HUES6 (cell line): ENCODE measurements around the gene IRGC.

Experiments used
- H3K27ac ChIP-seq: 2 replicates; pipeline ENCODE4 v1.7.0; 2013; ENCODE audit warnings: low read depth, mild to moderate bottlenecking, low read length, inconsistent platforms
- H3K27me3 ChIP-seq: 2 replicates; pipeline ENCODE4 v1.6.1; 2013; ENCODE audit warnings: low read length; ENCODE audit not compliant: control insufficient read depth, insufficient read depth
- H3K36me3 ChIP-seq: 2 replicates; pipeline ENCODE4 v1.6.1; 2013; ENCODE audit warnings: low read length; ENCODE audit not compliant: control insufficient read depth, insufficient read depth
- H3K4me1 ChIP-seq: 2 replicates; pipeline ENCODE4 v1.6.1; 2013; ENCODE audit warnings: low read length; ENCODE audit not compliant: control insufficient read depth, insufficient read depth
- H3K4me3 ChIP-seq: 2 replicates; pipeline ENCODE4 v1.5.1; 2013; ENCODE audit warnings: low read depth, low read length
- H3K9ac ChIP-seq: one replicate; pipeline ENCODE4 v1.6.1; 2013; ENCODE audit warnings: mild to moderate bottlenecking, low read length
- H3K9me3 ChIP-seq: 2 replicates; pipeline ENCODE4 v1.6.1; 2013; ENCODE audit warnings: low read depth, low read length; ENCODE audit not compliant: control insufficient read depth, insufficient read depth

IRGC gene

DNA sequence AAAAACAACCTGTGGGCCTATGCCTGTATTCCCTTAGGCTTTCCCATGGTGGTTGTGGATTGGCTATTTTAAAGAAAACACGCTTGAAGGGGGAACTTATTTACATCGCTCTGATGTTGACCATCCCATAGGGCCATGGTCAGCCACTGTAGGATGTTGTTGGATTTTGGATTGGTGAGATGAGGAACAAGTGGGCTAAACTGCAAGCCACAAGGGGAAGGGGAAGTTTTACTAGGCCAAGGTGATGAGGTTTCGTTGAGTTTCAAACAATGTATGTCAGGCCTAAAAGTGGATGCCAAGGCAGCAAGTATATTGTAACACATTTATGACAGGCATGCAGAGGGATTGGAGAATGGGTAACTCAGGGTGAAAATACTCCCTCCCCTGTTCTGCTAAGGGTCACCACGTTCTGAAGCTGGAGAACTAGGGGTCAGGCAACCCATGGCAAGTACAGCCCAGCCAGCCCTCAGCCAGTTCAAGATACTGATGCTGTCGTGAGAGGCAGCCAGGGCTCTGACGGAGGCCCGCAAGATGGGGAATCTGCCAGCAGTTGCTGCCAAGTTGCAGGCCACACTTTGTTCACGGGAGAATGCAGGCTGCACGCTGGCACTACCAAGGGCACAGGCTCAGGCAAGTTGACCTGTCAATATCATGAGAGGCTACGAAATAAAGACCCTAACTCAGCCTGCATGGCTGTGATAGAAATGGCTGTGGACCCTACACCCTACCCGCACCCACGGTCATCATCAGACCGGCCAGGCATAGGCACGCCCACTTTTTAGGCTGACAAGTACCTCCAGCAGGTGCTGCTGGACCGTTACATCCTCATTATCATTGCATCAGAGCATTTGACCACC lies 11.1 kb downstream of the IRGC start:
- no peaks in the 10 kb centered on the region for H3K27me3 ChIP-seq
- H3K27ac ChIP-seq, result no peak overlapping the region
- no peak overlapping the region for H3K9ac ChIP-seq
- no peaks in the 10 kb centered on the region for H3K9me3 ChIP-seq
- H3K4me1 ChIP-seq, result no peaks in the 10 kb centered on the region
- no peak overlapping the region for H3K4me3 ChIP-seq
- peaks cover 26% of the 10 kb centered on the region for H3K36me3 ChIP-seq

DNA sequence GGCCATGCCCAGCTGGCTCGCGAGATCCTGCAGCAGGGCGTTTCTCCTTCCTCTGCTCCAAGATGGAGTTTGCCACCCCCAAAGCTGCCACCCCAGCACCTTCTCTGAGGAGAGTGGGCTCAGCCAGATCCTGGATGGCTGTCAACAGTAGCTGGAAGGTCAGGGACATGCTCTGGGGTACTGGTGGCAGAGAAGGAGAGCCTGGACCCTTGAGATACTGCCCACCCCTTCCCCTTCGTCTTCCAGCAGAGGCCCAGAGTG lies 11.6 kb downstream of the IRGC start:
- H3K9me3 ChIP-seq, result no peaks in the 10 kb centered on the region
- no peak overlapping the region for H3K4me3 ChIP-seq
- no peaks in the 10 kb centered on the region for H3K27me3 ChIP-seq
- H3K27ac ChIP-seq, result no peak overlapping the region
- no peaks in the 10 kb centered on the region for H3K4me1 ChIP-seq
- peaks cover 32% of the 10 kb centered on the region for H3K36me3 ChIP-seq
- no peak overlapping the region for H3K9ac ChIP-seq

DNA sequence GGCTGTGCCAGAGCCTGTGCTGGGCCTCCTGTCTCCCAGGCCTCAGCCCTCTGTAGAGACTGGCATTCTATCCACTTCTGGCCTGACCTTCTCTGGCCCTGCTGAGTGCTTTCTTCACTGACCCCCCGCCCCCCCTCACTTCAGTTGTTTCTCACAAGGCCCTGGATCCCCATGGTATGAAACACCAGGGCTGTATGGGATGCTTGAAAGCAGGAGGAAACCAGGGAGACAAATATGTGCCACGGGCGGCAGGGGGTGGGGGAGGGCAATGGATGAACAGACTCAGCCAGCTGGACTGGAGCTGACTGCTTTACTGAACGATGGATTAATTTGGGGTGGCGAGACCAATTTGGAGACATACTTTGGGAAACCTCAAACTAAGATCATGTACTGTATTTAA lies 14.0 kb downstream of the IRGC start:
- Histone ChIP-seq H3K27me3 (no peaks in the 10 kb centered on the region), H3K4me3 (no peak overlapping the region), H3K9me3 (no peaks in the 10 kb centered on the region), H3K36me3 (peaks cover 56% of the 10 kb centered on the region), H3K4me1 (no peaks in the 10 kb centered on the region), H3K9ac (no peak overlapping the region), H3K27ac (no peak overlapping the region)

DNA sequence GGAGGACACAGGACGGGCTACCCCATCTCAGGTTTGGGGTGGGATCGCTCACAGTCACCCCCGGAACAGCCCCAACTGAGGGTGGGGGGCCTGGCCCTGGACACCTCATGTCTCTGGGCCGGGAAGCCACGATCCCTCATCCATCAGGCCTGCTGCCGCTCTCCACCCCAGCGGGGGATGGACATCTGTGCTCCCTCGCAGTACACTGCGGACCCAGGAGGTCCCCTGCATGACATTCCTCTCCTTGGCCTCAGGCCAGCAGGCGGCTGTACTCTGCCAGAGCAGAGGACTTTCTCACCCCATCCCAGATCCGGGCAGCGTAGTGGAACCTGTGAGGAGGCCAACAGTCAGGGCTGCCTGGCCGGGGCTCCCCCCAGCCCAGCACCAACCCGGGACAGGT lies 15.5 kb downstream of the IRGC start:
- no peaks in the 10 kb centered on the region for H3K9me3 ChIP-seq
- peaks cover 66% of the 10 kb centered on the region for H3K36me3 ChIP-seq
- no peak overlapping the region for H3K4me3 ChIP-seq
- H3K27ac ChIP-seq, result no peak overlapping the region
- H3K4me1 ChIP-seq, result no peaks in the 10 kb centered on the region
- H3K27me3 ChIP-seq, result no peaks in the 10 kb centered on the region
- no peak overlapping the region for H3K9ac ChIP-seq

DNA sequence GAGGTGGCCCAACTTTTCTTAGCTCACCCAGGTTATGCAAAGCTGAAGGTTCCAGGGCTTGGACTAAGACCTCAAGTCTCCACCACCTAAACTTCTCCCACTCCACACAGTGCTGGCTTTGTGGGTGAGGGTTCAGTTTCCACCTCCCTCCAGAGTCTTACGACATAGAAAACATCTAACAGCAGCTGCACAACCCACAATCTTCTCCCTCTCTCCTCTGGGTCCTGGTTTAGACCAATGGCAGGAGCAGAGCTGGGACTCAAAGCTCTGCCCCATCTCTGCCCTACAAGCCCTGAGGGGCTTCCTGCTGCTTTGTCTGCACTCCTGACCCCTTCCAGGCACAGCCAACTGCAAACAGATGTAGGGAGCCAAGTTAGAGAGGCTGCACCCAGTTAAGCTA lies 16.0 kb downstream of the IRGC start:
- no peak overlapping the region for H3K4me3 ChIP-seq
- H3K27ac ChIP-seq, result no peak overlapping the region
- H3K9me3 ChIP-seq, result no peaks in the 10 kb centered on the region
- H3K36me3 ChIP-seq, result peaks cover 71% of the 10 kb centered on the region
- no peak overlapping the region for H3K9ac ChIP-seq
- H3K4me1 ChIP-seq, result no peaks in the 10 kb centered on the region
- H3K27me3 ChIP-seq, result no peaks in the 10 kb centered on the region

DNA sequence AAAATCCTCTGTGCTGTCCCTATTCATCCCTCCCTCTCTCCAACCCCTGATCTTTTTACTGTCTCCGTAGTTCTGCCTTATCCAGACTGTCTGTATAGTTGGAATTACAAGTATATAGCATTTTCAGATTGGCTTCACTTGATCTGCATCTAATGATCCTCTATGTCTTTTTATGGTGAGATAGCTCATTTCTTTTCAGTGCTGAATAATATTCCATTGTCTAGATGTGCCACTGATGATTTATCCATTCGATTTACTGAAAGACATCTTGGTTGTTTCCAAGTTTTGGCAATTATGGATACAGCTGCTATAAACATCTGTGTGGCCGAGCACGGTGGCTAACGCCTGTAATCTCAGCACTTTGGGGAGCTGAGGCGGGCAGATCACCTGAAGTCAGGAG lies 19.1 kb downstream of the IRGC start:
- no peak overlapping the region for H3K27ac ChIP-seq
- no peaks in the 10 kb centered on the region for H3K9me3 ChIP-seq
- H3K27me3 ChIP-seq, result no peaks in the 10 kb centered on the region
- H3K4me1 ChIP-seq, result peaks cover 16% of the 10 kb centered on the region; the same call in 1 of the 2 replicates
- no peak overlapping the region for H3K4me3 ChIP-seq
- peaks cover 89% of the 10 kb centered on the region for H3K36me3 ChIP-seq
- no peak overlapping the region for H3K9ac ChIP-seq

DNA sequence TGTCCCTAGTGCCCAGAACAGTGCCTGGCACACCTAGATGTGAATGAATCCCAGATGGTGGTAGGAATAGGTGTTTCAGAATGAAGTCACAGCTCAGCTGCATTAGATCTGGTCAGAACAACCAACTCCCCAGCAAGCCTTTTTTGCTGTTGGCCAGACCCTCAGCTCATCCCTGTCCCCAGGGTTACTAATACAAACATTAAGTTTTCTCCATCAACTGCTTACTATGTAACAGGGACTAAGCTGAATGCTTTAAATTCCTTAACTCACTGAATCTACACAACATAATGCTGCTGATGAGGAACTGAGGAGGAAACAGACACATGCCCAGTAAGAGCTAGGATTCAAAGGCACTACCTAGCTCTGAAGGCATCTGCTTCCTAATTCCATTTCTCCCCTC lies 20.1 kb downstream of the IRGC start:
- Histone ChIP-seq H3K4me3 (no peak overlapping the region), H3K9ac (no peak overlapping the region), H3K4me1 (peaks cover 16% of the 10 kb centered on the region; the same call in 1 of the 2 replicates), H3K27ac (no peak overlapping the region), H3K36me3 (peaks cover 92% of the 10 kb centered on the region), H3K27me3 (no peaks in the 10 kb centered on the region), H3K9me3 (no peaks in the 10 kb centered on the region)

DNA sequence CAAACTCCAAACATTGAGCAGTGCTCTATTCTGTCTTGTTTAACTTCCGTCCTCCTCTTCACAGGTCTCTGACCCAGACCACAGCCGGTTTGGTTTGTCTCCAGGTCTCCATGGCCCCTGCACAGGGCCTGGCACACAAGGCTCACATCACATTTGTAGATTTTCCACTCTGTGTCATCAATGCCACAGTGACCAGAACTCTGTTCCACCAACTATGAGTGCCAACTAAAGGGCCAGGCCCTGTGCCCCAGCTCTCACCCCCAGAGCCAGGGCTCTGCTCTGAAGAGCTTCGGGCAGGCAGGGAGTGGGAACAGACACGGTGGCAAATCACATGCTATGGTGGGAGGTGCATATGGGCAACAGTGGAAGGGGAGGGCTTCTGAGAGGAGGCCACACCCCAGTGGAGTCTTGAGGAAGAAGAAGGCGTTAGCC lies 22.9 kb downstream of the IRGC start:
- peaks cover 91% of the 10 kb centered on the region for H3K36me3 ChIP-seq
- H3K4me3 ChIP-seq, result no peak overlapping the region
- H3K9me3 ChIP-seq, result no peaks in the 10 kb centered on the region
- peaks cover 16% of the 10 kb centered on the region; the same call in 1 of the 2 replicates for H3K4me1 ChIP-seq
- no peaks in the 10 kb centered on the region for H3K27me3 ChIP-seq
- H3K9ac ChIP-seq, result no peak overlapping the region
- H3K27ac ChIP-seq, result peak overlapping the region; percentile 32; the same call in 1 of the 2 replicates

DNA sequence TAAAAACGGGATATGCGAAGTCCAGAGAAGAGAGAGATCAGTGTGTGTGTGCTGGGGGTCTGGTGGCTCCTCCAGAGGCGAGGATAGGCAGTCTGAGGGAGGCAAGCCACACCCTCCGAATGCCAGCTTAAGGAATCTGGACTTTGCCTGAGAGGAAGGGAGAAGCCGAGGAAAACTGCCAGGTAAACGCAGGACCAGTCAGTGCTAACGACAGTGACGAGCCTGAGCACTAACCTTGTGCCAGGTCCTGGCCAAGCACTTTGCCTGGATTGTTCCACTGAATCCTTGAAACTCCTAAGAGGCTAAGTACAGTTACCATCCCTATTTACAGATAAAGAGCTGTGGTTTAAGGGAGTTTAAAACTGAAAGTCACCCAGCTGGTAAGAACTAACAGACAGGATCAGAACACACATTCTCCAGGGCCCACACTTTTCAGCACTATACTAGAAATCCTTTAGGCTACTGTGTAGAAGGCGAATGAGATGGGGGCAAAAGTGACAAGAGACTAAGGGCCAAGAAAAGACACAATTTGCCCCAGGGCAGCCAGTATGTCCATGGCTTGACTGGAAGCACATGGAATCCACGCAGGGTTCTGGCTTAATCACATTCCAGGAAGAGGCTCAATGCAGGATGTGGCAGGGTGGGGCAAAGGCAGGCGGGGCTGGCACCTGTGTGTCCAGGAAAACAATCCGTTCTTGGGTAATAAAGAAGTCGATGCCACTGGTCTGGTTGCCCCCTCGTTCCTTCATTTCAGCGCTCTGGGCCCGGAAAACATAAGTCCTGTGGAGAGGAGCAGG lies 23.8 kb downstream of the IRGC start:
- Histone ChIP-seq H3K9me3 (no peaks in the 10 kb centered on the region), H3K27ac (no peak overlapping the region), H3K36me3 (peaks cover 91% of the 10 kb centered on the region), H3K27me3 (no peaks in the 10 kb centered on the region), H3K4me3 (no peak overlapping the region), H3K4me1 (peaks cover 16% of the 10 kb centered on the region; the same call in 1 of the 2 replicates), H3K9ac (no peak overlapping the region)

DNA sequence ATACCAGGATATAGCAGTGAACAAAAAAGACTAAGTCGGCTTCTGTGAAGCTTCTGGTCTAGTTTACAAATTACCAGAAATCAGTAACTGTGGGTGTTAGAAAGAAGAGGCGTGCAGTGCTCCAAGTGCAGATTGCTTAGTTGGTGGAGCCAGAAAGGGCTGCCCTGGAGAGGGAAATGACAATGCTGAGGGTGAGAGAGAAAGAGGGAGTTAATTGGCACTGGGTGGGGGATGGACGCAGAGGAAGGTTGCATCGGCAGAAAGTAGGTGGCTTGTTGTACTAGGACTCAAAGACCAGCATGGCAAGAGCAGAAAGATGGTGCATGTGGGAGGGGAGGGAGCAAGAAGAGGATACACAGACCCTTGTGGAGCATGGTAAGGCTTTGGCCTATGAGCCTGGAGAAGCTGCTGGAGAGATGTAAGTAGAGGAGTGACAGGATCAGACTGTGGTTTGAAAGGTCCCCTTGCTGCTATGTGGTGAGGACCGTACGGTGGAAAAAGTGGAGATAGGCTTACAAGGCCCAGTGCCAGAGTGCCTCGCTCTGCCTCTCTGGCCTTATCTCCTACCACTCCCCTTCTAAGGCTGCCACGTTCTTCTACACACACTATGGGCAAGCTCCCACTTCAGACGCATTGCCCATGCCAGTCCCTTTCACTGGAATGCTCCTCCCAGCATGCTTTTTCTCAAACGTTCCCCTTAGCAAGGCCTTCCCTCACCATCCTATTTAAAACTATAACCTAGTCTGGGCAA lies 25.4 kb downstream of the IRGC start:
- H3K4me1 ChIP-seq, result peaks cover 16% of the 10 kb centered on the region; the same call in 1 of the 2 replicates

DNA sequence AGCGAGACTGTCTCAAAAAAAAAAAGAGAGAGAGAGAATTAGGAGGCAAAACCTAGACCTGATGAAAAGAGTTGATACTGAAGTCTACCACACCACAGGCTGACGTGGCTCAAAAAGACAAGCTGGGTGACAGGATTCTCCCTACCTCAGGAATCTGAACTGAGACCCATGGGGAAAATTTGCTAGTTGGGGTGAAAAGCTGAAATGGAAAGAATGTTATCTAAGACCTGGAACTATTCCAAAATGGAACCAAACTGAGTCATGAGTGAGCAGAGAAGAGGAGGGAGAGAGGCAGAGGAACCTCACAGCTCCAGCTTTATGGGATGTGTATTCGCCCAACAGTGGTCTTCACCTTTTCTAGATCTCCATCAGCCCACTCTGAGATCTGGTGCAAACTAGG lies 27.2 kb downstream of the IRGC start:
- no peak overlapping the region for H3K9ac ChIP-seq
- H3K4me1 ChIP-seq, result peaks cover 10% of the 10 kb centered on the region; the same call in 1 of the 2 replicates
- H3K27ac ChIP-seq, result no peak overlapping the region
- no peaks in the 10 kb centered on the region for H3K27me3 ChIP-seq
- no peaks in the 10 kb centered on the region for H3K9me3 ChIP-seq
- H3K4me3 ChIP-seq, result no peak overlapping the region
- peaks cover 88% of the 10 kb centered on the region for H3K36me3 ChIP-seq

More for the DNA sequence above, 25.4 kb downstream of the IRGC start:
- Histone ChIP-seq H3K27ac (no peak overlapping the region), H3K4me3 (no peak overlapping the region), H3K9ac (no peak overlapping the region), H3K36me3 (peaks cover 88% of the 10 kb centered on the region), H3K27me3 (no peaks in the 10 kb centered on the region), H3K9me3 (no peaks in the 10 kb centered on the region)
